ENCODE data around the gene THRB.

Gene THRB

GRCh38 chr3:24475925-24476324 lies 18.7 kb downstream of the THRB start:
- Histone ChIP-seq H3K9ac (ENCODE audit: low read depth, low read length, poor library complexity) (no peak overlapping the region), H2BK120ac (ENCODE audit: low read depth, low read length) (no peak overlapping the region), H3K36me3 (replicated peaks in 1 of 2; ENCODE audit: control insufficient read depth in 2 of 2, insufficient read depth in 2 of 2, low read length in 2 of 2) (no peaks in the 10 kb centered on the region), H3K27ac (replicated peaks; ENCODE audit: low read length) (no peak overlapping the region), H3K79me1 (ENCODE audit: low read depth, low read length) (no peaks in the 10 kb centered on the region), H2BK5ac (ENCODE audit: low read length) (no peak overlapping the region), H2BK12ac (ENCODE audit: low read length) (no peak overlapping the region), H3K18ac (ENCODE audit: low read length) (no peak overlapping the region), H3K14ac (ENCODE audit: low read length) (no peak overlapping the region), H3K27me3 (ENCODE audit: control insufficient read depth in 3 of 3, insufficient read depth in 3 of 3, low read depth in 1 of 3, low read length in 3 of 3) (no peaks in the 10 kb centered on the region), H3K4me1 (ENCODE audit: control insufficient read depth in 2 of 2, insufficient read depth in 1 of 2, low read depth in 1 of 2, low read length in 2 of 2) (peaks cover 0 to 7% of the 10 kb centered on the region in 2 donors), H2AK5ac (ENCODE audit: low read depth, low read length) (no peak overlapping the region), H3K4me2 (ENCODE audit: insufficient read depth, low read length, poor library complexity, severe bottlenecking) (no peak overlapping the region), H4K91ac (ENCODE audit: low read depth, low read length, poor library complexity) (no peak overlapping the region), H2BK15ac (ENCODE audit: low read length) (no peak overlapping the region), H3K9me3 (replicated peaks in 1 of 2; ENCODE audit: control insufficient read depth in 2 of 2, insufficient read depth in 1 of 2, low read depth in 1 of 2, low read length in 2 of 2) (peaks cover 0 to 2% of the 10 kb centered on the region in 2 donors), H3K4me3 (ENCODE audit: low read length in 2 of 2) (no peak overlapping the region), H3K23ac (ENCODE audit: low read depth, low read length, poor library complexity) (no peak overlapping the region), H4K8ac (ENCODE audit: low read depth, low read length) (no peak overlapping the region), H3K4ac (ENCODE audit: low read length) (no peak overlapping the region), H2AFZ (ENCODE audit: low read length) (no peak overlapping the region)
- no peak for DNase-seq (ENCODE audit: low spot score)
- no CpG with 5 or more reads among the region's 1 CpG for WGBS, 2 donors (ENCODE audit: extremely low coverage in 2 of 2, insufficient read length in 2 of 2, insufficient replicate concordance in 1 of 2)

GRCh38 chr3:24474862-24475261 lies 19.8 kb downstream of the THRB start:
- peaks cover 0 to 2% of the 10 kb centered on the region in 2 donors for H3K9me3 ChIP-seq (replicated peaks in 1 of 2; ENCODE audit: control insufficient read depth in 2 of 2, insufficient read depth in 1 of 2, low read depth in 1 of 2, low read length in 2 of 2)
- no peak overlapping the region for H3K23ac ChIP-seq (ENCODE audit: low read depth, low read length, poor library complexity)
- no peak overlapping the region for H3K4me2 ChIP-seq (ENCODE audit: insufficient read depth, low read length, poor library complexity, severe bottlenecking)
- H3K4me1 ChIP-seq (ENCODE audit: control insufficient read depth in 2 of 2, insufficient read depth in 1 of 2, low read depth in 1 of 2, low read length in 2 of 2) = peaks cover 0 to 7% of the 10 kb centered on the region in 2 donors
- H2AFZ ChIP-seq (ENCODE audit: low read length) = no peak overlapping the region
- no peaks in the 10 kb centered on the region for H3K36me3 ChIP-seq (replicated peaks in 1 of 2; ENCODE audit: control insufficient read depth in 2 of 2, insufficient read depth in 2 of 2, low read length in 2 of 2)
- DNase-seq (ENCODE audit: low spot score) = no peak
- no peak overlapping the region for H2BK5ac ChIP-seq (ENCODE audit: low read length)
- no peak overlapping the region for H3K4me3 ChIP-seq (ENCODE audit: low read length in 2 of 2)
- H3K9ac ChIP-seq (ENCODE audit: low read depth, low read length, poor library complexity) = no peak overlapping the region
- no peak overlapping the region for H4K91ac ChIP-seq (ENCODE audit: low read depth, low read length, poor library complexity)
- H3K4ac ChIP-seq (ENCODE audit: low read length) = no peak overlapping the region
- H3K79me1 ChIP-seq (ENCODE audit: low read depth, low read length) = no peaks in the 10 kb centered on the region
- WGBS, 2 donors (ENCODE audit: extremely low coverage in 2 of 2, insufficient read length in 2 of 2, insufficient replicate concordance in 1 of 2) = no CpG with 5 or more reads among the region's 4 CpGs
- H3K18ac ChIP-seq (ENCODE audit: low read length) = no peak overlapping the region
- no peak overlapping the region for H3K14ac ChIP-seq (ENCODE audit: low read length)
- no peaks in the 10 kb centered on the region for H3K27me3 ChIP-seq (ENCODE audit: control insufficient read depth in 3 of 3, insufficient read depth in 3 of 3, low read depth in 1 of 3, low read length in 3 of 3)
- no peak overlapping the region for H2BK120ac ChIP-seq (ENCODE audit: low read depth, low read length)
- no peak overlapping the region for H2AK5ac ChIP-seq (ENCODE audit: low read depth, low read length)
- no peak overlapping the region for H4K8ac ChIP-seq (ENCODE audit: low read depth, low read length)
- H2BK15ac ChIP-seq (ENCODE audit: low read length) = no peak overlapping the region
- H2BK12ac ChIP-seq (ENCODE audit: low read length) = no peak overlapping the region
- no peak overlapping the region for H3K27ac ChIP-seq (replicated peaks; ENCODE audit: low read length)

GRCh38 chr3:24472358-24472757 lies 22.3 kb downstream of the THRB start:
- no CpG with 5 or more reads among the region's 1 CpG for WGBS, 2 donors (ENCODE audit: extremely low coverage in 2 of 2, insufficient read length in 2 of 2, insufficient replicate concordance in 1 of 2)
- H3K23ac ChIP-seq (ENCODE audit: low read depth, low read length, poor library complexity) = no peak overlapping the region

DNA sequence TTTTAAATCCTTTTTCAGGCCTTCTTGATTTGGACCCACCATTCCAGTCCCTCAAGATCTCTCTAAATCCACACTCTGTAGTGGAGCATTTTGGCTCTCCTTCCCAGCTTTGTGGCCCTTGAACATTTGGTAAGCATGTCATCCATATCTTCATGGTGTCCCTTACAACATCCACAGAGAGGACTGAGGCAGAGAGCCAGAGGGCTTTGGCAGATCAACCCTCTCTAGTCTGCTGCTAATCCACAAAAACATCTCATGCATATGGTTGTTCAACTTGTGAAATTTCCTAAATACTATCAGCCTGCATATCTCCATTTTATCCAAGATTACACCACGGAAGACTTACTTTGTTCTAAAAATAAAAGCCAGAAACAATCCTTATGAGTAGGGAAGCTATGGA lies 23.2 kb downstream of the THRB start:
- WGBS, 2 donors (ENCODE audit: extremely low coverage in 2 of 2, insufficient read length in 2 of 2, insufficient replicate concordance in 1 of 2) = no CpG with 5 or more reads among the region's 1 CpG
- Histone ChIP-seq H2BK15ac (ENCODE audit: low read length) (no peak overlapping the region), H3K4me3 (ENCODE audit: low read length in 2 of 2) (no peak overlapping the region), H2BK12ac (ENCODE audit: low read length) (no peak overlapping the region), H3K23ac (ENCODE audit: low read depth, low read length, poor library complexity) (no peak overlapping the region), H3K27me3 (ENCODE audit: control insufficient read depth in 3 of 3, insufficient read depth in 3 of 3, low read depth in 1 of 3, low read length in 3 of 3) (no peaks in the 10 kb centered on the region), H3K27ac (replicated peaks; ENCODE audit: low read length) (no peak overlapping the region), H3K14ac (ENCODE audit: low read length) (no peak overlapping the region), H2BK5ac (ENCODE audit: low read length) (no peak overlapping the region), H3K36me3 (replicated peaks in 1 of 2; ENCODE audit: control insufficient read depth in 2 of 2, insufficient read depth in 2 of 2, low read length in 2 of 2) (no peaks in the 10 kb centered on the region), H3K4me1 (ENCODE audit: control insufficient read depth in 2 of 2, insufficient read depth in 1 of 2, low read depth in 1 of 2, low read length in 2 of 2) (peaks cover 0 to 2% of the 10 kb centered on the region in 2 donors), H2AK5ac (ENCODE audit: low read depth, low read length) (no peak overlapping the region), H2BK120ac (ENCODE audit: low read depth, low read length) (no peak overlapping the region), H3K9me3 (replicated peaks in 1 of 2; ENCODE audit: control insufficient read depth in 2 of 2, insufficient read depth in 1 of 2, low read depth in 1 of 2, low read length in 2 of 2) (peaks cover 0 to 2% of the 10 kb centered on the region in 2 donors), H3K9ac (ENCODE audit: low read depth, low read length, poor library complexity) (no peak overlapping the region), H3K18ac (ENCODE audit: low read length) (no peak overlapping the region), H2AFZ (ENCODE audit: low read length) (no peak overlapping the region), H4K8ac (ENCODE audit: low read depth, low read length) (no peak overlapping the region), H4K91ac (ENCODE audit: low read depth, low read length, poor library complexity) (no peak overlapping the region), H3K4me2 (ENCODE audit: insufficient read depth, low read length, poor library complexity, severe bottlenecking) (no peak overlapping the region), H3K4ac (ENCODE audit: low read length) (no peak overlapping the region), H3K79me1 (ENCODE audit: low read depth, low read length) (no peaks in the 10 kb centered on the region)
- no peak for DNase-seq (ENCODE audit: low spot score)

More at GRCh38 chr3:24472358-24472757, 22.3 kb downstream of the THRB start:
- Histone ChIP-seq H3K27ac (replicated peaks; ENCODE audit: low read length) (no peak overlapping the region), H4K8ac (ENCODE audit: low read depth, low read length) (no peak overlapping the region), H3K27me3 (ENCODE audit: control insufficient read depth in 3 of 3, insufficient read depth in 3 of 3, low read depth in 1 of 3, low read length in 3 of 3) (no peaks in the 10 kb centered on the region), H3K9ac (ENCODE audit: low read depth, low read length, poor library complexity) (no peak overlapping the region), H3K79me1 (ENCODE audit: low read depth, low read length) (no peaks in the 10 kb centered on the region), H3K4me2 (ENCODE audit: insufficient read depth, low read length, poor library complexity, severe bottlenecking) (no peak overlapping the region), H2AK5ac (ENCODE audit: low read depth, low read length) (no peak overlapping the region), H2BK15ac (ENCODE audit: low read length) (no peak overlapping the region), H3K4me1 (ENCODE audit: control insufficient read depth in 2 of 2, insufficient read depth in 1 of 2, low read depth in 1 of 2, low read length in 2 of 2) (peaks cover 0 to 2% of the 10 kb centered on the region in 2 donors), H2AFZ (ENCODE audit: low read length) (no peak overlapping the region), H3K4ac (ENCODE audit: low read length) (no peak overlapping the region), H3K18ac (ENCODE audit: low read length) (no peak overlapping the region), H4K91ac (ENCODE audit: low read depth, low read length, poor library complexity) (no peak overlapping the region), H3K9me3 (replicated peaks in 1 of 2; ENCODE audit: control insufficient read depth in 2 of 2, insufficient read depth in 1 of 2, low read depth in 1 of 2, low read length in 2 of 2) (peaks cover 0 to 2% of the 10 kb centered on the region in 2 donors), H3K4me3 (ENCODE audit: low read length in 2 of 2) (no peak overlapping the region), H3K36me3 (replicated peaks in 1 of 2; ENCODE audit: control insufficient read depth in 2 of 2, insufficient read depth in 2 of 2, low read length in 2 of 2) (no peaks in the 10 kb centered on the region), H2BK120ac (ENCODE audit: low read depth, low read length) (no peak overlapping the region), H2BK12ac (ENCODE audit: low read length) (no peak overlapping the region), H2BK5ac (ENCODE audit: low read length) (no peak overlapping the region), H3K14ac (ENCODE audit: low read length) (no peak overlapping the region)
- DNase-seq (ENCODE audit: low spot score) = no peak
